ENCODE results near the gene DSCAM.
"Not testable (repeated sequence)": the region's sequence is repeated elsewhere in the genome, so short reads cannot be mapped to it uniquely, and the experiment has no call there.

The DSCAM gene

DNA sequence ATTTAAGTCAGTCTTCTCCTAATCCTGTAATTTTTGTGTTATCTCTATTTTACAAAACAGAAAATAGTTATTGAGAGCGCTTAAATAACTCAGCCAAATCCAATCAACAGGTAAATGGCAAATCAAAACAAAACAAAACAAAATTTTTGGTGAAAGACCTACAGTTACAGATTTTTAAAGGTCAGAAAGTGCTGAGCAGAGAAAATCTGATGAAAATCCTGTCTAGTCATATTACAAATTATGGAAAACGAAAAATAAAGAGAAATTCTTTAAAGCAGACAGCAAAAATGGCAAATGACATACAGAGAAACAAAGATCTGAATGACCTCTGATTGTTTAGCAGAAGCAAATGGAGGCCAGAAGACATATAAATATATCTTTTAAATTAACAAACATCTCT is 497.4 kb downstream of the DSCAM start:
- no peak for DNase-seq

DNA sequence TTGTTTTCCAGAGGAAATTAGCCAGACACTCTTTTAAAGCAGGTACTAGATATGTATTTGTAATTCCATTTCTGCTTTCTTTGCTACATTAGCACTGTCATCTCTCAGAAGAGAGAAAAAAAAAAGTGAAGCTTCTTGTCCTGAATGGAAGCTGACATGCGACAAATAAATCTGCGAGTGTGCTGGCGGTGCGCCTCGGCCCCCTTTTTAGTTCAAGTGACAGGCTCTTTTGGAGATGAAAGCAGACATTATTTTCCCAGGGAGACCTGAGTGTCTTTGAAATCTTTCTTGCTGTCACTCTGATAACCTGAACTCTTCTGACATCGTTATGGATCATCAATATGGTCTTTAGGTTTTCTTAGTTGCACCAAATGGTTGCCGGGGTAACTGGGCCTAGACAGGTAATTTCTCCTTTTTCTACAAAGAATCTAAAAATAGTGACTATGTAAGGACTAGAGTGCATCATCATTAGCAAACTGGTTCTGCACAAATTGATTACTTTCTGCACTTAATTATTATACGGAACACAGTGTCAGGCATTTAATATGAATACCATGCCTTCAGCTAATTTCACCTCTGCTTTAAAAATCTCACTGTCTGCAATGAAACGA is 501.1 kb downstream of the DSCAM start:
- no peak for DNase-seq

DNA sequence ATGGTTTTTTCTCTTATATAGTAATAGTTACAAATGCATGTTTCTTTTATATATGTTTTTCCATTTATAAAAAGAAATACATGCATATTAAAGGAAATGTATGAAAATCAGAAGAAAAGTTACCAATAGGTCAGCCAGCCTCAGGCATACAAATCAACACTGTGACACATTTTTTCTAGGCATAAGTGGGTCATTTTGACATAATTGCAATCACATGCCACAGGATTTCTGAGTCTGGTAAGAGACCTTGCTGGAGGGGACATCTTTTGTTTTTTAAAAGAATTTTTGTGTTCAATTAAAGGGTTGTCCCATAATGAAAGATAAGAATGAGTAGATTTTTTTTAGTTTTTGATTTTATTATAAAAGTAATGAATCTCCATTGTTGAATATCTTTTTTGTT is 506.6 kb downstream of the DSCAM start:
- no peak for DNase-seq

DNA sequence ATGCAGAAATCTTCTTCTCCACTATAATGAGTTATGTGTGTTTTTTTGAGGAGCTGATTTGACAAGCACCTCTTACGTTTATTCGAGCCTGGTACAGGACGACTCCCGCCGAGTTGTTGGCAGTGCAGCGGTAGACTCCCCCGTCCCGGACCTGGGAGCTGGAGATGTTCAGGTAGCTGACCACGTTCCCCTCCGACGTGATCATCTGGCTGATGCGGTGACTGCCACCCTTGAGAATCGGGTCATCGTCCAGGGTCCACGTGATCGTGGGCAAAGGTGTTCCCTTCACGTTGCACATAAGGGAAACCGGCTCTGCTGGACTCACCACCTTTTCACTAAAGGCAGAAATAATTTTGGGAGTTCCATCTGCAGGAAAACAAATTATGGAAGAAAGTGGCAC is 507.9 kb downstream of the DSCAM start:
- no peak for DNase-seq

DNA sequence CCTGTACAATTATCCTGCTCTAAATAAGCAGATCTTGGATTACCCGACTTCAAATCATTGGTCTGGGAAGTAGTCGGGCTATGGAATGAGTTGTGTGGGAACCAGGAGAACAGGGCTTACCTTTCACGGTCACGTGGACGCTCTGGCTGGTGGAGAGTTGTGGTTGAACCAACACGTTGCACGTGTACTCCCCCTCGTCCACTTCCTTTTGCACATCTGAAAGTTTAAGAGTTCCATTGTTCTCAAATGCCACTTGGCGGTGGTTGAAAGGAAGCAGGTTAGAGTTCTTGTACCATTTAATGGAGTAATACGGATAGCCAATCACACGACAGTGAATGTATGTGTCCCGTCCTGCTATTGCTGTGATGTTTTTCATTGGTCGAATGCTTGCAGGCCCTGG is 509.0 kb downstream of the DSCAM start:
- DNase-seq = no peak

DNA sequence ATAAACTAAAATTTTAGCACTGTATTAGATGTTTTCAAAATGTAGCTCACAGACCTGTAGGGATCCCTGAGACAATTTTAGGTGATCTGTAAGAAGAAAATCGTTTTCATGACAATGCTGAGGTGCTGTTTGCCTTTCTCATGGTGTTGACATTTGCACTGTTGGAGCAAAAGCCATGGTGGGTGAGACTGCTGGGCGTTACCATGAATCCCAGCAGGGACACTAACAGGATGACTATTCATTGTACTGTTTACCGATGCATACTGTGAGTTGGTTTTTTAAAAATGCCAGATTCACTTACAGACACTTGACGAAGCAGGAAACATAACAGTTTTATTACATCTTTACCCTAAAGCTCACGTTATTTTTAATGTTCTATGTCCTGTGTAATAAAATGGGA is 511.3 kb downstream of the DSCAM start:
- no peak for DNase-seq

DNA sequence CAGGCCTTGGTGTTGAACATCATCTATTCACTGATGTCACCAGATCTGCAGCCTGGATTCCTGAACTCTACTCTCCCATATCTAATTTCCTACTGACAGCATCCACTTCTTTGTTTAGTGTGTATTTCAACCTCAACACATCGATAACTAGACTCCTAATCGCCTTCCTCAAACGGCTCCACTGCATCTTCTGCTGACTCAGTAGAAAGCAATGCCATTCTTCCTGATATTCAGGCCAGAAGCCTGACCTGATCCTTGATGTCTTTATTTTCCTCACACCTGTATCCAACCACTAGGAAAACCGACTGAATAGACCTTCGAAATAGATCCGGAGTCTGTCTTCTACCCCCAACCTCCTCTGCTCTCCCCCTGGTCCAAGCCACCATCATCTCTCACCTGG is 512.8 kb downstream of the DSCAM start:
- DNase-seq = no peak

DNA sequence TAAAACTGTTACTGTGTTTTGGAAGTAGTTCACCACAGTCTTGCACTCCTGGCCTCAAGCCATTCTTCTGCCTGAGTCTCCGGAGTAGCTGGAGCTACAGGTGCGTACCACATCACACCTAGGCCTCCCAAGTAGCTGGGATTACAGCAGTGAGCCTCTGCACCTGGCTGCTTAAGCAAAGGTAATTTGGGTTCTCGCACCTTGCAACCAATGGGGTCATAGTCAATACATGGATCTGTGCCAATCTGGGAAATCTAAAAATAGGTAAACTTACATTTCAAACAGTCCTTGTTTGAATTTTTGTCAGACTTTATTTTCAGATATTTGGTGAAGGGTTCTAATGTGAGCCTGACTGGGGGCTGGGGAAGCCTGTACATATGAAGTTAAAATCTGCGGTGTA is 513.2 kb downstream of the DSCAM start:
- DNase-seq = no peak

DNA sequence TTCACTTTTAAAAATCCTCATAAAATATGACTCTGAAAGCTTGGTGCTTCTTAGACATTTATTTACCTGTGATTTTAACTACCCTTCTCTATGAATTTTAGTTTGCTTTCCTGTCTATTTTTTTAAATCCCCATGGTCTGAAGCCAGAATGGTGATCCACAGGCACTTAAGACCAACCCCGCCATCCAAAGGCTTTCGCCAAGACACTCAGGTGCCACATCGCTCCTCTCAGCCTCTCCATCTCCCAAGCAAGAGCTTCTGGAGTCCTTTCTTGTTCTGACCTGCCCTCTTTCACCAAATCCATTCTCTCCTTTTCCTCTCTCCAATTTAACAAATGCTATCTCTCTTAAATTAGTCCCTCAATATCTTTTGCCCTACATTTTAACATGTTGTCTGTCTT is 515.2 kb downstream of the DSCAM start:
- DNase-seq = no peak

DNA sequence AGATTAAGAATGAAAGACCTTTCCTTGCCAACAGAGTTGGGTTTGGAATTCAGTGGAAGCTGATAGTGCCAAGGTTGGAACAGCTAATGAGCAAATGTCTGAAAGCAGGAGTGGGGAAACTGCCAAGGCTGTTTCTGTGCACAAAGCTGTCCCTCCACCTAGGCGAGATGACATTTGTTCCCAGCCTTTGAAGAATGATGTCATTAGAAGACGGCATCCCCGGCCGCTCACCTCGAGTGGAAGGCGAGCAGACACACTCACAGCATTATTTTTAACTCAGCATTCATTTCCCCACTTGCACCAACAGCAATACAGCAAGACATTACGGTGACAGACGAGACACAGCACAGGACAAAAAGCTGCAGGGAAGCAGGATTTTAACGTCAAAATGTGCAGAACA is 515.8 kb downstream of the DSCAM start:
- no peak for DNase-seq

DNA sequence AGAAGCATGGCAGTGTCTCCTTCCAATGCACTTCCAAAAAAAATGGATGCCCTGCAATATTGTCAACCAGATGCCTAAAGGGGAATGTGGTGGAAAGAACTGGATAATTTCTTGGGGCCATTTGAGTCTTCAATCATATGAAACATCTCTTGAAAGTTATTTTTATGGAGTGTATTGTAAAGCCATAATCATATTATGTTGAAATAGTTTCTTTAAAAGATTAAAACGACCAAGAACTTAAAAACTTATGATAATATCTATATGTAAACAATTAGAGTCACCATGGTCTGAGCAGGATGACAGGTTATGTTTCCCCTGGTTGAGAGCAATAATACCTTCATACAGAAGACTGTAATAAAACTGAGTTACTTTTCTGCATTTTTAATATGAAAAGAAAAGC is 522.6 kb downstream of the DSCAM start:
- no peak for DNase-seq

DNA sequence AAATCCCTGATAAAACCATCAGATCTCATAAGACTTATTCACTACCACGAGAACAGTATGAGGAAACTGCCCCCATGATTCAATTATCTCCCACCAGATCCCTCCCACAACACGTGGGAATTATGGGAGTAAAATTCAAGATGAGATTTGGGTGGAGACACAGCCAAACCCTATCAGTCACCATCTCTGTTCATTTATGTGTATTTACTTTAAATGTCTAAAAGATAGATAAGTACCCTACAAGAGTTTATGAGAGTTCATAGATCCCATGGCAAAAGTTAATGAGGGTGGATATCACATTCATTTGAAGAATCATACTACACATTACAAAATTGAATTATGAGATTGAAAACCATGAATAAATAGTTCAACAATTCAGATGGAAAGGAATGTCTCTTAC is 526.2 kb downstream of the DSCAM start:
- not testable (repeated sequence) for DNase-seq

DNA sequence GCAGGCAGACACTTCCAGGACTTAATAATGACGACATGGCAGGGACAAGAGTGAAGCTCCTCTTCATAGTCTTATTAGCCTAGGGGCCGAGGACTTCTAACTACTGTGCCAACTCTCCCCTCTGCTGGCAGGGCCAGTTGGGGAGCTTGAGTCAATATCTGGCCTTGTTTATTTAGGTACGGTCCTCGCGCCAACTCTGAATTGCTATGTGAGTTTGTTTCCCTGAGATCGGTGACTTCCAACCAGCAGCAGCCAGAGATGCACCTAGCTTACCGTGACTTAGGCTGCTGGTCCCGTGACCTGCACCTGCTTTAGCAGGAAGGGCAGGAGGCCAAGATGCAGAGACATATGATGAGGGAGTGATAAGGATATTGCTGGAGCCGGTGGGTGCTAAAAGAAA is 528.6 kb downstream of the DSCAM start:
- no peak for DNase-seq

DNA sequence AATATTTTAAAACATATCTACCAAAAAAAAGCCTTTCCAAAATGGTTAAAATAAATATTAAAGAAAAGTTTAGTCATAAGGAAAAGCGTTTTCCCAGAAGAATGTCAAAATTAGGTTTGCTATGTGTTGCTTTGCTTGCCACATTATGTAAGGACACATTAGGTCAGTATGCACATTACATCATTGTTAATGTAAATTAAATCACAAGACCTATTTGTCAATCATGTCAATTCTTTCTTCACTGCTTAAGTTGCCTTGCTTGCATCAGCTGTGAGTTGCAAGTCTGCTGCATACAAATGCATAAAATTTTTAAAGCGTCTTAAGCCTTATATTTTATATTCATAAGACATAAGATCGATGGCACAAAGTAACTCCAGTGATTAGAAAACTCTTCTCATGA is 530.9 kb downstream of the DSCAM start:
- DNase-seq = no peak

DNA sequence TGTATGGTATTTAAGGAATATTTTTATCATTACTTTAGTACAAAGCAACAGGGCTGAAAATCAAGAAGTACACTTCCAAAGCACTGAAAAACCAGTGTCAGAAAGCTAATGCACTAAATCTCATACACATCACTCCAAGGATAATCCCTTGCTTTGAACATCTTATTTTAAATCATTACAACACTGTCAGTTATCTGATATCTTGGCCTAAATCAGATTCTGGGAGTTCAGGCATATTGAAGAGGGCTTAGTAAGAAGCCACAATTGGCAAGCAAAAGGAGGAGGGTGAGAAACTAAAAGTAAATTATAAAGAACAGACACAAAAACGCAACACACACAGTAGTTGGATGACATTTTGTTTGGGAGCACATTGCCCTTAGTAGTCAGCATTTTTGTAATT is 531.3 kb downstream of the DSCAM start:
- DNase-seq = no peak

DNA sequence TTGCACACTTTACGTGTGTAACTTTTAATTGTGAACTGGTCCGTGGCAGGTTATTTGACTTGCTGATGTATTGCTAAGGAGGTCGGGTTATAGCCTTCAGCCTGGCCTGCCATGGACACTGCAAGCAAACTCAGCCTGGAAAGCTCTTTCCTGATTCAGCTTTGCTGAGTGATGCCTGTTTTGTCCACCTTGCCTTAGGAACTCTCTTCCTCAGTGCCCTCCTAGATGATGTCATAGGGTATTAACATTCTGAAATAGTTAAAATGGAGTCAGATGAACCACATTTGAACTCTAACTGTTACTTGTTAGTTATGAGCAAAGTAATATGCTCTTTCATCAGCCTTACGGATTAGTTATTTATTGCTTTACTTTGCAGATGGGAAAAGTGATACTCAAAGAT is 533.7 kb downstream of the DSCAM start:
- DNase-seq = no peak

DNA sequence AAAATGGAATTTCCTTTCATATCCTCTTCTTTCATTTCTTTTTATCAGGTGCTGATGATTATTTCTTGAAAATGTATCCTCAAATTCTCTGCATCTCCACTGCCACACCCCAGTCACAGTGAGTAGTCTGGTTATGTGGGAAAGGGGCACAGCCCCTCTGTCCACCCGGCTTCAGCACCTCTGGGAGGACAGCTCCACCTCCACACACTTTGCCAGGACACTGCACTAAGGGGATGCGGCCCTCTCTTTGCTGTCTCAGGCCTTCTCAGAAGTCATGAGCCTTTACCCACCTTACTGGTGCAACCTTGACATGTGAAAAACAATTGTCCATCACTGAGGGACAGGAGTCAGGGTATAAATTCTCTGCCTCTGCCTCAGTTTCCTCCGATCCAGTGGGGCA is 546.7 kb downstream of the DSCAM start:
- no peak for DNase-seq

DNA sequence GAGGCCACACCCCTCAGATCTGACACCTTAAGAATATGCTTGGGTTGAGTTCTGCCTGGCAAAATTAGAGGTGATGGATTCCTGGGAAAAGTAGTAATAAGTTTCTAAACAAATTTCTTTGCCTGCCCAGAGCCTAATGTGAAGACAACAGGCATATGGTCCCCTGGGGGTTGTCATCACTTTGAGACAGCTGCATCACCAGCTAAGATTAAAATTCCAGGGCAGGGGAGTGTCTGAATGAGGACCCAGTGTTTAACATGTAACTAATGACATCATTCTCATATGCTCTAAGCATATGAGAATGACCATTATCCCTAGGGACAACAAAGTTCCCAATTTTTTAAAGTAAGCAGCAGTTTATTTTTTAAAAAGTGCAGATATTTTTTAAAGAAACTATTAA is 547.5 kb downstream of the DSCAM start:
- DNase-seq = no peak

DNA sequence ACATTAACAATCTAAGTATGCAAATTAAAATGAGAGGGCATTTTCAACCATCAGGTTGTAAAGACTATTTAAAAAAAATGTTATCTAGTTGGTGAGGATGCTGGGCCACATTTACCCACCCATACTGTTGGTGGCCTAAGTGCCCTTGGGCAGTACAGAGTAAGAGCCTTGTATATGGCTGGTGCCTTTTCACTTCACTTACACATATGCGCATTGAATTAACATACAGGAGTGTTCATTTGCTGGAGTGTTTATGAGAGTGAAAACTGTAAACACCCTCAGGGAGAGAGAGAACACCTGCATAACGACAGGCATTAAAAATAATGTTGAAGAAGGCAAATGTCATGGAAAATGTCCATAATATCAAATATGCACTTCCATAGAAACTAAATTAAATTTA is 552.6 kb downstream of the DSCAM start:
- no peak for DNase-seq

DNA sequence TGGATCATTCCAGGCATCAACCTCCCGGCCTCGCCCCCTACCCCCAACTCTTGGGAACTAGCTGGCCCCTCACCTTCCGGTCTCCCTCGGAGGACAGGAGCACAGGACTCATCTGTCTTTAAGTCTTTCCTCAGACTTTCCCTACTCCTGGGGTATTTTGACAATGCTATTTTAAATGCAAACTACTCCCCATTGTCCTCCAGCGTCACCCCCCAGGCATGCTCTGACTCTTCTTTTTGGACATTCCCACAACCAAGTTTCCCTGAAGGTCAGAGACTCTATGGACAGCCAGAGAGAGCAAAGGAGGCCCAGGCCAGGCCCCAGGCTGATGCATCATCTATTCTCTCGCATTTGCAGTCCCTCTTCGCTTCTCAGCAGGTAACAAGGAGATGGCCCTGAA is 555.4 kb downstream of the DSCAM start:
- DNase-seq = no peak

DNA sequence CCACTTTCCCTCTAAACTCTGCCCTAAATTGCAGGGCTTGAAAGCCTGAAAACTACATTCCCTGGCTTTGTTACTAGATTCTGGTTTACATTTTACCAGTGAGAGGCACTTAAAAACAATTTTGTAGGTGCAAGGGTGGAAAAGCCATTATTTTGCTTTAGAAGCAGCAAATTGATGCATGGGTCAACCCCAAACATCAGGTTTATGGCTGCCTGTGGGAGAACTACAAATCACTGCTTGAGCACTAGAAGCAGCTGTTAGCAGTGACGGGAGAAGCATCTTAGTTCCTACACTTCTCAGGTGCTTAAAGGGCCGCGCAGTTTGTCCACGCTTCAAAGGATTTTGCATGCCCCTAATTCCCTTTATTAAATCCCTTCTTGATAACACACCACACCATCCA is 562.5 kb downstream of the DSCAM start:
- DNase-seq = no peak

DNA sequence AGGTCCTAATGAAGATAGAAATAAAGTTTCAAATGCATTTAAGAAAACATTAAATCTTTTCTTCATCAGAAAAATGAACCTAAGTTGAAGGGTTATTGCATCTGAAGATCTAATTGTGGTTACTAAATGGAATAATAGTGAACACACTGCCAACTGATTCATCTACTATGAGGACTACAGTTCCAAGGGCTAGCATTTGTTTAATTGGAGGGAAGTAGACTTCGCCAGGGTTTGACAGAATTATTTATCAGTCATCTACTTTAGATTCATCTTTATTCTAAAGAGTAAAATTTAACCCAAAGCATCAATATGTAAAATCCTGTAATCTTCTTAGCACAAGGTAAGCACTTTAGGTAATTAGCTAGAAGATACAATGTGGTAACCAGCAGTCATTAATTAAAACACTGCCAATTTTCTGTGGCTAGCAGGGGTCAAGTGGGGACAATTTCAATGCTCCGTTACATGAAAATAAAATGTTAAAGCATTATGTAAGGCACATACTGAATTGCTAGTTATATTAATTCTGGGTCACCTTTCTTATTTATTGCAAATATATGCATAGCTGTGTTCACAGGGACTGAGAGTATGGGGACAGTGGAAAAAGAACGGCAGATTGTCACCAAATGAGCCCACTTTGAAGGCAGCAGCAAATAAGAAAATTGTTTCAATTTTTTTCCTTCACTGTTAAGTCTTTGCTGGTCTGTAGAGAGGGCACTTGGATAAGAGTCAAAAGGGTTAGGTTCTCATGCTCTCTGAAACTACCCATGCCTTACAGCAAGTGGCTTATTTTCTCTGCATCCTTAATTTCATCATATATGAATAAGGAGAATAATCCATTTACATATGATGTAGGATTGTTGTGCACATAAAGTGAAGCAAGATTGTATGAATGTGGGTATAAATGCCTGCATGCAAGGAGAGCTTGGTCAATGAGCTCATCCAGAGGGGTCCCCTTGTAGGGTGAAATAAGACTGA is 563.8 kb downstream of the DSCAM start:
- no peak for DNase-seq

DNA sequence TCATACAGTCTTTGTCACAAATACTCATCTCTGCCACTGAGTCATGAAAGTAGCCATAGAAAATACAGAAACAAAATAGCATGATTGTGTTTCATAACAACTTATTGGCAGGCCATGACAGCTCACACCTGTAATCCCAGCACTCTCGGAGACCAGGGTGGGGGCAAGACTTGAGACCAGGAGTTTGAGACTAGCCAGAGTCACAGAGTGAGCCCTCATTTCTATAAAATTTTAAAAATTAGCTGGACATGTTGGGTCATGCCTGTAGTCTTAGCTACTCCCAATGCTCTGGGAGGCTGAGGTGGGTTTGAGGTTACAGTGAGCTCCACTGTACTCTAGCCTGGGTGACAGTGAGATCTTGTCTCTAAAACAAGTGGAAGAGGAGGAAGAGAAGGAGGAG is 568.6 kb downstream of the DSCAM start:
- no peak for DNase-seq

DNA sequence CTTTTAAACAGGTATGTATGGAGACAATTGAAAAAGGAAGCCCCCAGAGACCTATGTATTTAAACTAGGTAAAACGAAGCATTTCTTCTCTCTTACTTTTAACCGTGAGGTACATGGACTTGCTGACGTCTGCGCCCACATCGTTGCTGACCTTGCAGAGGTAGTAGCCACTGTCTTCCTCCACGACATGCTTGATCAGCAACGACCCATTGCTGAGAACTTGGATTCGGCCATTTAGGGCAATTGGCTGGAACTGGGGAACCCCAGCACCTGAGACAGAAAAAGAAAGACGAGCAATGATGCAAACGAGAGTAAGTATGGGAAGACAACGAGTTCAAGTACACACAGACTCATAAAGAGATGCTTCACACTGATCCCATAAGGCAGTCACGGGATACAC is 571.0 kb downstream of the DSCAM start:
- no peak for DNase-seq

DNA sequence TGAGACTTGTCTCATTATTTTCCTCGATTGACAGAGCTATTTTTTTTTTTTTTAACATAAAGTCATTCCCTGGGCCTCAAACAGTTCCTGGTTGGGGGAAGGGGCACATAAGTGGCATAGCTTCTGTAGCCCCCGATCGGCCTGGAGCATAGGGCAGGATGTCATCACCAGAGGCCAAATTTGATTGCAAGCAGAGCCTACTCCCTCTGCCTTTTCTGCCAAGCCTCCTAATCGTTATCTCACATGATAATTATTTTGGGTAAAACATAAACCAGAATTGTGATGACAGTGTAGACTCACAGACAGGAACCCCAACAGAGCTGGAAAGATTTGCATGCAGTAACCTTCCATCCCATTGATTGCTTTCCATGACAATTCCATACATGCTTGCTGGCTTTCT is 574.9 kb downstream of the DSCAM start:
- no peak for DNase-seq
